Panc1 (cell line): ENCODE data around the gene GAGE1.

Source experiments
- POLR2AphosphoS5 ChIP-seq: IDR thresholded peaks from 2 replicates; pipeline ENCODE4 v1.6.1; 2012; ENCODE audit warnings: mild to moderate bottlenecking, low read depth, low read length, moderate library complexity
- REST ChIP-seq, 2 experiments: IDR thresholded peaks; 2 replicates each; pipeline ENCODE4 v1.6.1; 2011 to 2012; ENCODE audit warnings: low read depth in 2 of 2, control low read depth in 1 of 2, low read length in 1 of 2, mild to moderate bottlenecking in 1 of 2, moderate library complexity in 1 of 2; ENCODE audit not compliant: insufficient read depth in 1 of 2
- TF ChIP-seq, protein P1 (sequence below): fragments of 450-650 bp; IDR thresholded peaks from 2 replicates; pipeline ENCODE4 v1.5.1; 2017; ENCODE audit warnings: mild to moderate bottlenecking

GRCh38 chrX:49644991-49645637, 46.3 kb downstream of the GAGE1 start:
- TF ChIP-seq, protein P1, sequence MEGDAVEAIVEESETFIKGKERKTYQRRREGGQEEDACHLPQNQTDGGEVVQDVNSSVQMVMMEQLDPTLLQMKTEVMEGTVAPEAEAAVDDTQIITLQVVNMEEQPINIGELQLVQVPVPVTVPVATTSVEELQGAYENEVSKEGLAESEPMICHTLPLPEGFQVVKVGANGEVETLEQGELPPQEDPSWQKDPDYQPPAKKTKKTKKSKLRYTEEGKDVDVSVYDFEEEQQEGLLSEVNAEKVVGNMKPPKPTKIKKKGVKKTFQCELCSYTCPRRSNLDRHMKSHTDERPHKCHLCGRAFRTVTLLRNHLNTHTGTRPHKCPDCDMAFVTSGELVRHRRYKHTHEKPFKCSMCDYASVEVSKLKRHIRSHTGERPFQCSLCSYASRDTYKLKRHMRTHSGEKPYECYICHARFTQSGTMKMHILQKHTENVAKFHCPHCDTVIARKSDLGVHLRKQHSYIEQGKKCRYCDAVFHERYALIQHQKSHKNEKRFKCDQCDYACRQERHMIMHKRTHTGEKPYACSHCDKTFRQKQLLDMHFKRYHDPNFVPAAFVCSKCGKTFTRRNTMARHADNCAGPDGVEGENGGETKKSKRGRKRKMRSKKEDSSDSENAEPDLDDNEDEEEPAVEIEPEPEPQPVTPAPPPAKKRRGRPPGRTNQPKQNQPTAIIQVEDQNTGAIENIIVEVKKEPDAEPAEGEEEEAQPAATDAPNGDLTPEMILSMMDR: no peak
- no peak for TF ChIP-seq POLR2AphosphoS5
- TF ChIP-seq REST (IDR thresholded peaks at IDR 0.05; ENCODE audit: insufficient read depth in 1 of 2, low read depth in 2 of 2, low read length in 1 of 2): no peak
